GM12801 (cell line): ENCODE measurements around the gene C2orf69.

Experiments
- CTCF ChIP-seq: IDR thresholded peaks from one replicate; pipeline ENCODE4 v1.5.1; 2011; ENCODE audit warnings: control low read depth; ENCODE audit not compliant: insufficient read length; ENCODE audit errors: extremely low read depth

C2orf69 gene

GRCh38 chr2:199955007-199955338, 43.9 kb downstream of the C2orf69 start:
- TF ChIP-seq CTCF, result no peak

GRCh38 chr2:199955339-199956061, 44.4 kb downstream of the C2orf69 start, which contains the start of the genes MAIP1 and TYW5:
MAIP1 (plus strand) TSS chr2:199955582; CDS start chr2:199955799, 217 bp downstream.
TYW5 (minus strand) TSS chr2:199955491; CDS start chr2:199955470, 21 bp downstream.
- no peak for TF ChIP-seq CTCF

GRCh38 chr2:199956062-199956380, 44.9 kb downstream of the C2orf69 start:
- TF ChIP-seq CTCF, result no peak

- TF ChIP-seq CTCF, result no peak
Measured at GRCh38 chr2:199958014-199958413, 46.9 kb downstream of the C2orf69 start.

GRCh38 chr2:199962203-199962602, 51.1 kb downstream of the C2orf69 start:
- TF ChIP-seq CTCF, result no peak

- no peak for TF ChIP-seq CTCF
Measured at GRCh38 chr2:199966405-199966804, 55.3 kb downstream of the C2orf69 start.

- TF ChIP-seq CTCF, result no peak
Measured at GRCh38 chr2:199966976-199967375, 55.9 kb downstream of the C2orf69 start.
